ENCODE data around the gene PDE5A.
"Not testable (repeated sequence)": the region's sequence is repeated elsewhere in the genome, so short reads cannot be mapped to it uniquely, and the experiment has no call there.

The PDE5A gene

DNA sequence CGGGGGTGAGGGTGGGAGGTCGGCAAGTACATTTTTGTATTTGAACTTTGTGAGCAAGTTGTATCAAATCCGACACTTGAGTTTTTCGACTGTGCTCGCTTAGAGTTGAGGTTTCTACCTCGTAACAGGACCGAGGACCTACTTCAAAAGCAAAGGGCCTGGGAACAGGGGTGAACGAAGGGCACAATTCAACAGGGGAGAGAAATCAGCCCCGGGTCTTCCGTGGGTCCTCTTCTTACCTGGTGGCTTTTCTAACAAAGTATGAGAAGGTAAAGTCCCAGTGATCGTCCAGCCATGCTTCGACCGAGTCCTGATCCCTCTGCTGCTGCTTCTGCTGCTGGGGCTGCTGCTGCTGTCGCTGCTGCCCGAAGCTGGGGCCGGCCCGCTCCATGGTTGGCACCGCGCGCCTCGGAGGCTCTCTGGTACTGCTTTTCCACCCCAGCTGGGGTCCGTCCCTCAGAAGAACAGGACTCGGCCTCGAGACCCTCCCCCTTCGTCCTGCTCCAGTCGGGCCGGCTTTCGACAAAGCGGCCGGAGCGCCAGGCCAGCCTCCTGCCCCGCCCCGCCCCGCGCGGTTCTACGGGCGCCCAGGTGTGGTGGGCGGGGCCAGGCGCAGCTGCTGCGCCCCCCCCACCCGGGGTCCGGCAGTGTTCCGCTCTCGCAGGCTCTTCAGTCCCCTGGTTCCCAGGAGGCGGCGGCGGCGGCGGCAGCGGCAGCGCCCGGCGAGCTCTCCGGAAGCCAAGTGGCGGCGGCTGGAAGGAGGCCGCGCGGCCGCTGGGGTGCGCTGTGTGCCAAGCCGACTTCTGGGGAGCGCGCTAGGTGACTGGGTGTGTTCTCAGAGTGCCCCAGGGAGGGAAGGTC is at the start of gene PDE5A:
PDE5A (minus strand) TSS at position 524 of the 861 bp plus-strand sequence; CDS start at position 391, 133 bp downstream.
- H3K4me1 Mint-ChIP-seq (ENCODE audit: low read depth), result peaks cover 22% of the 10 kb centered on the region
- DNase-seq, result peak; percentile 86
- no peaks in the 10 kb centered on the region for H3K36me3 Mint-ChIP-seq (ENCODE audit: low read depth)
- H3K9me3 Mint-ChIP-seq, result no peaks in the 10 kb centered on the region
- H3K4me3 Mint-ChIP-seq, result peak within 1 kb of the TSS; percentile 80
- no peak within 1 kb of the TSS for H3K27ac Mint-ChIP-seq
- peaks cover 28% of the 10 kb centered on the region for H3K27me3 Mint-ChIP-seq

DNA sequence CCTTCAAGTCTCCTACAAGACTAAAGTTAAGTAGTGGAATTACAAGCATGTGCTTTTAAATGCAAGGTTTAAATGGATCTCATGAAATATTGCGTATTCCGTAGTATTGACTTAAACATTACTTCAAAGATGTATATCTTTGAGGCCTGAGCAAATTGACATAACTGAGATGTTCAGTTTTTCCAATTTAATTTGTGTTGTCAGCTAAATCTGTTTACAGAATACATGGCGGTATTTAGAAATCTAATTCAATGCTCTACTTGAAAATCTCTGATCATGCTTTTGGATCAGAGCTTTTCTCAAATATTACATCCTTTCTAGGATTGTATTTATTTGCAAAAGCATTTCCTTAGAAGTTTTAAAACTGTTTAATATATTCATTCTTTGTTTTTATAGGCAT is 47.5 kb upstream of the PDE5A start:
- Mint-ChIP-seq H3K9me3 (no peaks in the 10 kb centered on the region), H3K4me1 (ENCODE audit: low read depth) (no peaks in the 10 kb centered on the region), H3K36me3 (ENCODE audit: low read depth) (no peaks in the 10 kb centered on the region), H3K27me3 (peaks cover 5% of the 10 kb centered on the region), H3K4me3 (no peak overlapping the region), H3K27ac (no peak overlapping the region)
- DNase-seq, result no peak

DNA sequence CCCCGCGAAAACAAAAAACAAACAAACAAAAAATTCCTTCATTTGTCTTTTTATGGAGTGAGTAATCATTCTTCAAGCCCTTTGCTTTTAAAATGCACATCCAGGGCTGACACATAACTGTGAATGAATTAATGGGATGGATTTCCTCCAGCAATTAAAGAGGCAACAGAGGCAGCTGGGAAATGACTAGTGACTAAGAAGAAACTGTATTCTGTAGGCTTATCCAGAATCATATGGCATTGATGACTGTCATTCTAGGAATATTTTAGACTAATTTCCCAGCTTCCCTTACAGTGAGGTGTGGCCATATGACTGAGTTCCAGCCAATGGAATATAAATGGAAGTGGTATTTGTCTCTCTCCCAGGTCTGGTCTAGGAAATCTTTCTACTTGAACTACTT is 46.8 kb upstream of the PDE5A start:
- DNase-seq, result no peak
- Mint-ChIP-seq H3K9me3 (no peaks in the 10 kb centered on the region), H3K36me3 (ENCODE audit: low read depth) (no peaks in the 10 kb centered on the region), H3K4me1 (ENCODE audit: low read depth) (no peaks in the 10 kb centered on the region), H3K27ac (no peak overlapping the region), H3K27me3 (peaks cover 2% of the 10 kb centered on the region), H3K4me3 (no peak overlapping the region)

DNA sequence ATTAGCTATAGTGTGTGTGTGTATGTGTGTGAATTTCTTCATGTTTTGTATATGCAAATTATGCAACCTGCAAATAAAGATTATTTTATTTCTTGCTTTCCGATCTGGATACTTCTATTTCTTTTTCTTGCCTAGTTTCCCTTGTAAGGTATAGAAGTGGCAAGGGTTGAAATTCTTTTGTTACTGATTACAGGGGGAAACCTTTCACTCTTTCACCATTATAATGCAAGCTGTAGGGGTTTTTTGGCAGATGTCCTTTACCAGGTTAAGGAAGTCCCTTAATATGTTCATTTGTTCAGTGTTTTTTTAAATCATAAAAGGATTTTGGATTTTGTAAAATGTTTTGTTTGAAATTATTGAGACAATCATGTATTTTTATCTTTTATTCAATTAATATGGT is 44.3 kb upstream of the PDE5A start:
- Mint-ChIP-seq H3K27me3 (no peaks in the 10 kb centered on the region), H3K9me3 (no peaks in the 10 kb centered on the region), H3K27ac (no peak overlapping the region), H3K36me3 (ENCODE audit: low read depth) (no peaks in the 10 kb centered on the region), H3K4me1 (ENCODE audit: low read depth) (no peaks in the 10 kb centered on the region), H3K4me3 (no peak overlapping the region)
- no peak for DNase-seq

DNA sequence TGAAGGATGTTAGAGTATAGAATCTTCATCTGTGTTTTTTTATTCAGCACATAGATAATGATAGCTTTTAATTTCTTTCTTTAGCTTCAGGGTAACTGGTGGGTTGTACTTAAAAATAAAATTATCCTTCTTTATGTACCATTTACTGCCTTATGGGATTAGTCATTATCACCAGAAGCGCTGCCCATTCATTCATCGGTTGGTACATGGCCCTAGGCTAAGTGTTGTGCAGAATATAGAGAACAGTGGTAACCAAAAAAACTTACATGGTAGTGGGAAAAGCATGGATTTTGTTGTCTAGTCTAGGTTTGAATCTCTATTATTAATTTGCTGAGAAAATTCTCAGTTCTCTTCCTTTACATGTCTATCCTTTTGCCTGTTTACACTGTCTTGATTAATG is 43.5 kb upstream of the PDE5A start:
- Mint-ChIP-seq H3K27ac (no peak overlapping the region), H3K36me3 (ENCODE audit: low read depth) (no peaks in the 10 kb centered on the region), H3K4me1 (ENCODE audit: low read depth) (no peaks in the 10 kb centered on the region), H3K4me3 (no peak overlapping the region), H3K9me3 (no peaks in the 10 kb centered on the region), H3K27me3 (no peaks in the 10 kb centered on the region)
- DNase-seq, result no peak

DNA sequence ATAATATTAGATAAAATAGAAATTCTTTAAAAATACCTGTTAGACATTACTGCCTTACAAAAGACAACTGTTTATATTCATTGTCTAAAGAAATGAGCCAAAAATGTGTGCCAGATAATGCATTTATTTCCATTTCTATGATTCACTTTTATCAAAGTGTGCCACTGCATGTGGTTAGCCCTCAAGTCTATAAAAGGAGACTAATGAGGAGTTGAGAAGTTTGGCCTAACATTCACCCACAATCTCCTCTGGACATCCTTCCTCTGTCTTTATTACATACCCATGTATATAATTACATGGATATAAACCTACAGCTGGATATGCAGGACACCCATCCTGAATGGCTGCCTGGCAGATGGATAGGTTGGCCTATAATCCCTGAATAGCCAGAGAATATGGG is 42.6 kb upstream of the PDE5A start:
- Mint-ChIP-seq H3K9me3 (no peaks in the 10 kb centered on the region), H3K4me3 (no peak overlapping the region)

DNA sequence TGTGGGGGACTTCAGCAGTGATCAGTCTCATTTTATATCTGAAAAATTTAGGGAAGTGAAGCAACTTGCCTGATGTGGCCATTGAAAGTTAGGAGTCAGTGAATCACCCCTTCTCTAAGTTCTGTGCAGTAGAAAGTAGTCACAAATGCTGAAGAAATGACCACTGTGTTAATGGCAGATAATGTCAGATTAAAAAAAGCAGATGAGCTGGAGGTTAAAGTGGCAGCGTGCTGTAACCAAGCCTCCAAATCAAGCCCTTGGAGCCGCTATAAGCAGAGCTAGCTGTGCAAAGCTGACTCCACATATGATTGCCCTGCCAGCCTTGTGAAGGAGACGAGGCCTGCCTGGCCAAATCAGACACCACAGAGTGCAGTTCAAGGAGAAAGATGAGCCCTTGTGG is 39.2 kb upstream of the PDE5A start:
- Mint-ChIP-seq H3K4me3 (no peak overlapping the region), H3K9me3 (no peaks in the 10 kb centered on the region), H3K4me1 (ENCODE audit: low read depth) (no peaks in the 10 kb centered on the region), H3K36me3 (ENCODE audit: low read depth) (no peaks in the 10 kb centered on the region), H3K27me3 (peaks cover 17% of the 10 kb centered on the region), H3K27ac (no peak overlapping the region)
- DNase-seq, result no peak

More for the DNA sequence above, 42.6 kb upstream of the PDE5A start:
- H3K27me3 Mint-ChIP-seq, result no peaks in the 10 kb centered on the region
- DNase-seq, result no peak
- no peaks in the 10 kb centered on the region for H3K36me3 Mint-ChIP-seq (ENCODE audit: low read depth)
- no peaks in the 10 kb centered on the region for H3K4me1 Mint-ChIP-seq (ENCODE audit: low read depth)
- H3K27ac Mint-ChIP-seq, result no peak overlapping the region

DNA sequence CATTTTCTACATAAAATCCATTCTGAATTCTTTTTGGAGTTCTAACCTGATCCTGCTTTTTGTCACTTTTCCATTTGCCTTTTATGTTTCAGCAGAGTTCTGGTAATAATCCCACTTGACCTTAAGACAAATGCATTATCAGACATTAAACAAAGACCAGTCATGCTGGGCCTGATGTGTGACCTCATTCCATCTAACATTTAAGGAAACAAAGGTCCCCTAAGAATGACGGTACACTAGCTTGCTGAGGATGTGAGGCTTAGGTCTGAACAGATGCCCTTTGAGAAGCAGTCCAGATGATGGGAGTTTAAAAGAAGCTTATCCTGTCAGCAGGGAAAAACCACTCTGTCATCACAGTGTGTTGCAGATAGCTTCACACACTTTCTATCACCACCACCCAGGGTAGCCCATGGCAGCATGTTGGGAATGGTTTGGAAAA is 38.1 kb upstream of the PDE5A start:
- no peak overlapping the region for H3K4me3 Mint-ChIP-seq
- no peaks in the 10 kb centered on the region for H3K4me1 Mint-ChIP-seq (ENCODE audit: low read depth)
- no peaks in the 10 kb centered on the region for H3K36me3 Mint-ChIP-seq (ENCODE audit: low read depth)

DNA sequence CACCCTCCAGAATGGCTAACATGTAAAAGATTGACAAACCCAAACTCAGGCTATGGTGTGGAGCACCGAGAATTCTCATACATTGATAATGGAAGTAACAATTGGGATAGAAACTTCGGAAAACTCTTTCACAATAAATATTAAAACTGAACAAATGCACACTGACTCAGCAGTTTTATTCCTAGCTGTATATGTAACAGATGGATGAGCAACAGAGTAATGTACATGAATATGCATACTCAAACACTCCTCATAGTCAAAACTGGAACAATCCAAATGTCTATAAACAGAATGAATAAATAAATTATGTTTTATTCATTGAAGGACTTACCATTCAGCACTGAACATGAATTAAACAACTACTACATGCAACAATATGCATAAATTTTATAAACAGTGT is 37.1 kb upstream of the PDE5A start:
- no peaks in the 10 kb centered on the region for H3K9me3 Mint-ChIP-seq
- H3K27ac Mint-ChIP-seq, result no peak overlapping the region
- DNase-seq, result no peak
- no peaks in the 10 kb centered on the region for H3K4me1 Mint-ChIP-seq (ENCODE audit: low read depth)
- no peak overlapping the region for H3K4me3 Mint-ChIP-seq
- H3K27me3 Mint-ChIP-seq, result peaks cover 32% of the 10 kb centered on the region
- no peaks in the 10 kb centered on the region for H3K36me3 Mint-ChIP-seq (ENCODE audit: low read depth)

More for the DNA sequence above, 38.1 kb upstream of the PDE5A start:
- DNase-seq, result no peak
- H3K27ac Mint-ChIP-seq, result no peak overlapping the region
- no peaks in the 10 kb centered on the region for H3K9me3 Mint-ChIP-seq
- H3K27me3 Mint-ChIP-seq, result peaks cover 24% of the 10 kb centered on the region

DNA sequence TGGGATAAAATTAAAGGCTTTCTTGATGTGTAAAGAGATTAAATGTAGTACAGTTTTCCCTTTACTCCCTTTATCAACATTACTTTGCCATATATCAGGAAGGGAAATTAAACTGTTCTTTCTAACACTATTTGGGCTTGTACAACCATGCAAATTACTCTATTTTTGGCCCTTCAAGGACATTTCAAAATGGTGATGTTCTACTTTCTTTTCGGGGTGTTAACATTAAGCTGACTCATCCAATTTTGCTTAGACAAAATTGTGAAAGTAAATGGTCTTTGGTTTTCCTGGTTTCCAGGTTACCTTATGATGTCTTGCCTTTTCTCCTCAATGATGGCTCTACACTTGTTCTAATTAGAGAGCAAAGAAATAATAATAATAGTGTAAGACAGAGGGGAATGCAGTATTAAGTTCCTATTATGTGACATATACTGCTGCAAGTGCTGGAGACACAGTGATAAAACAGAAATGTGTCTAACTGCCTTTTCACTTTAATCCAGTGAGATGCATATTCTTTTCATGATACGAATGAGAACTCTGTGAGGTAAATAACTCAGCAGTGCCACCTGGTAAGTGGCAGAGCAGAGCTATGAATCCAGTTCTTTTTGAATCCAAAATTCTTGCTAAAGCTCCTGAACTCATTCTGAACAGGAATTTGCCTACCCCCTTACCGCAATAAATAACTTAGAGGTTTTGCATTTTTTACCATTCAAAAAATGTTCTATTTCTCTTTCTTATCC is 35.7 kb upstream of the PDE5A start:
- no peak for DNase-seq
- Mint-ChIP-seq H3K36me3 (ENCODE audit: low read depth) (no peaks in the 10 kb centered on the region), H3K4me1 (ENCODE audit: low read depth) (no peaks in the 10 kb centered on the region), H3K4me3 (no peak overlapping the region), H3K9me3 (no peaks in the 10 kb centered on the region), H3K27ac (no peak overlapping the region), H3K27me3 (peaks cover 34% of the 10 kb centered on the region)

DNA sequence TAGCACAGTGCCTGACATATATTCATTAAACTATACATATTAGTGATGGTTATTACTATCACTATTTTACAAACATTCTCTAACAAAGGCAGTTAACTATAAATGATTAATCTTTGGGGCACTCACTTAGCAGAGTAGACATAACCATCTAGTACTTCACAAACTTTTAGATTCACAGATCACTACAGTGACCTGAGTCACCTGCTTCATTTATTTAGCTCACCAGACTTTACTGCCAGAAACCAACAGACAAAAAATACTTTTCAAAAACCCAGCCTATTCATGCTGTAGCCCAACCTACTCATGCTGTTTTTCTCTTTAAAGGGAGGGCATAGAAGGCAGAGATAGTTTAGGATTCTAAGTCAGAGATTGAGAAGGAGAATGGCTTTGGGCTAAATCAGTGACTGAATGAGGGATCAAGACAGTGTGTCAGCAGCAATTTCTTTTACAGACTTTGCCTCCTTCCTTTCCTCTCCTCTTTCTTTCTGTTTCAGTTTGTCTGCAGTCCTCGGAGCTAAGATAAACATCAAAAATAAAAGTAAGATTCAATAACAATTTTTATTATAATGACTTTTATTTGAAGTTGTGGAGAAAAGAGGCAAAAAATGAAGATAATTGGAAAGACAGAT is 34.7 kb upstream of the PDE5A start:
- H3K4me3 Mint-ChIP-seq, result no peak overlapping the region
- no peaks in the 10 kb centered on the region for H3K4me1 Mint-ChIP-seq (ENCODE audit: low read depth)
- DNase-seq, result no peak
- H3K36me3 Mint-ChIP-seq (ENCODE audit: low read depth), result no peaks in the 10 kb centered on the region
- H3K27ac Mint-ChIP-seq, result no peak overlapping the region
- H3K9me3 Mint-ChIP-seq, result no peaks in the 10 kb centered on the region
- H3K27me3 Mint-ChIP-seq, result peaks cover 34% of the 10 kb centered on the region

DNA sequence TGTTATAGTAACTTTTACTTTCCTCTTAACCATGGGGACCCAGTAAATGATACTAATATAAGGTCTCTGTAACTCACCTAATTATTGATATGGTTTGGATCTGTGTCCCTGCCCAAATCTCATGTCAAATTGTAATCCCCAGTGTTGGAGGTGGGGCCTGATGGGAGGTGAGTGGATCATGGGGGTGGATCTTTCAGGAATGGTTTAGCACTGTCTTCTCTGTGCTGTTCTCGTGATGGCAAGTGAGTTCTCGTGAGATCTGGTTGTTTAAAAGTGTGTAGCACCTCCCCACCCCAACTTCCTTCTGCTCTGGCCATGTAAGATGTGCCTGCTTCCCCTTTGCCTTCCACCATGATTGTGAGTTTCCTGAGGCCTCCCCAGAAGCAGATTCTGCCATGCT is 34.0 kb upstream of the PDE5A start:
- not testable (repeated sequence) for H3K27ac Mint-ChIP-seq; H3K4me1 Mint-ChIP-seq (ENCODE audit: low read depth); H3K9me3 Mint-ChIP-seq; H3K4me3 Mint-ChIP-seq; H3K36me3 Mint-ChIP-seq (ENCODE audit: low read depth); DNase-seq
- H3K27me3 Mint-ChIP-seq, result peaks cover 34% of the 10 kb centered on the region

DNA sequence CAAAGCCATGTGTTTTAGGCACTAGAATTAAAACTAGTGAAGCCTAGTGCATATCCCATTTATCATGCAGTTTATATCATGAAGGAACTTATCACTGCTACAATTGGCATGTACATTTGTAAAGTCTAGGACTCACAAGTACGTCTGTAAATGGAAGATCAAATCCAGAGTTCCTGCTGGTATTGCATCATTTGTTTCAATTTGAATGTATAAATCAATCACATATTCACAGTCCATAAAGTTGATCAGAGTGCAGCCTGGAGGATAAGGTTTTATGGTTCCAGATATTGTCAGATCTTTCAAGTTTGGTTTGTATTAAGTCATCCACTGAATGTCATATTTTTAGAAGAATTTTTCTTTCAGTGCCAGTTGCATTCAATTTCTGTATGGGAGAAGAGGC is 32.6 kb upstream of the PDE5A start:
- no peak overlapping the region for H3K27ac Mint-ChIP-seq
- peaks cover 34% of the 10 kb centered on the region for H3K27me3 Mint-ChIP-seq
- H3K4me3 Mint-ChIP-seq, result no peak overlapping the region
- no peaks in the 10 kb centered on the region for H3K36me3 Mint-ChIP-seq (ENCODE audit: low read depth)
- H3K9me3 Mint-ChIP-seq, result no peaks in the 10 kb centered on the region
- no peak for DNase-seq
- no peaks in the 10 kb centered on the region for H3K4me1 Mint-ChIP-seq (ENCODE audit: low read depth)

DNA sequence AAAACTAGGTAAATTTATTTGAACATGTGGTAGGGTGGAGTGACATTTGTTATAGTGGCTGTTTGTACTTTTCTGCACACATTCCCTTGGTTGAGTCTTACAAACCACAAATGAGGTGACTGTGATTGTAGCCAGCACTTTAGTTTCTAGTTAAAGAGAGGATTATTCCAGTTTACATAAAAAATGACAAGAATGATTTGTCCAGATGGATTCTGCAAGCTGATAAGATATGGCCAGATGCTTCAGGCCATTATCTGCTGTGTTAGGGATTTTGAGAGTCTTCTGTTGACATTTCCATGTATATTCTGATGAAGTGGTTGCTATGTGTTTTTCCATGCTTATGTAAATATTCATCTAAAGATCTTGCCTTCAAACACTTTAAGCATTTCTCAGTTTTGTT is 31.0 kb upstream of the PDE5A start:
- no peak for DNase-seq
- peaks cover 21% of the 10 kb centered on the region for H3K27me3 Mint-ChIP-seq
- H3K4me3 Mint-ChIP-seq, result no peak overlapping the region
- no peaks in the 10 kb centered on the region for H3K4me1 Mint-ChIP-seq (ENCODE audit: low read depth)
- no peak overlapping the region for H3K27ac Mint-ChIP-seq
- H3K36me3 Mint-ChIP-seq (ENCODE audit: low read depth), result no peaks in the 10 kb centered on the region
- no peaks in the 10 kb centered on the region for H3K9me3 Mint-ChIP-seq

Data from activated T-cell treated with anti-CD3 and anti-CD28 coated beads, Interleukin-2, amount 50 U/mL, for 24 hours (primary cell).